Activated CD4-positive, CD25-positive, alpha-beta regulatory T cell treated with anti-CD3 and anti-CD28 coated beads, Interleukin-2, amount 50 U/mL, for 16 hours (primary cell): ENCODE results near the gene ARHGEF40.

Experiments
- DNase-seq: peaks from one replicate; pipeline ENCODE4 v3.0.0-alpha.2; 2020; ENCODE audit warnings: low read depth, low spot score

The ARHGEF40 gene

GRCh38 chr14:21097636-21098075, 27.6 kb downstream of the ARHGEF40 start:
- no peak for DNase-seq

- no peak for DNase-seq
Measured at GRCh38 chr14:21098076-21098891, 28.2 kb downstream of the ARHGEF40 start, which contains the start of gene ZNF219. Gene ZNF219 (minus strand): TSS chr14:21098655. CDS start chr14:21093591, 5,064 bp downstream.

GRCh38 chr14:21098892-21099595, 28.9 kb downstream of the ARHGEF40 start:
- no peak for DNase-seq

- no peak for DNase-seq
Measured at GRCh38 chr14:21099596-21099985, 29.5 kb downstream of the ARHGEF40 start.

GRCh38 chr14:21100931-21101330, 30.8 kb downstream of the ARHGEF40 start, which contains the start of gene TMEM253:
Gene TMEM253 (plus strand): TSS chr14:21101066. CDS start chr14:21101344, 278 bp downstream.
- no peak for DNase-seq

GRCh38 chr14:21101802-21102413, 31.8 kb downstream of the ARHGEF40 start:
- DNase-seq: no peak

GRCh38 chr14:21102521-21103410, 32.7 kb downstream of the ARHGEF40 start:
- DNase-seq: no peak

GRCh38 chr14:21103411-21103709, 33.3 kb downstream of the ARHGEF40 start:
- no peak for DNase-seq

GRCh38 chr14:21103710-21104447, 33.8 kb downstream of the ARHGEF40 start:
- peak; percentile 89 for DNase-seq

GRCh38 chr14:21104448-21105060, 34.5 kb downstream of the ARHGEF40 start:
- DNase-seq: peak; percentile 39

- DNase-seq: no peak
Measured at GRCh38 chr14:21105095-21105494, 35.0 kb downstream of the ARHGEF40 start.

GRCh38 chr14:21106176-21106497, 36.0 kb downstream of the ARHGEF40 start:
- DNase-seq: no peak

- DNase-seq: peak; percentile 61
Measured at GRCh38 chr14:21106498-21107282, 36.6 kb downstream of the ARHGEF40 start.

- no peak for DNase-seq
Measured at GRCh38 chr14:21107283-21107800, 37.2 kb downstream of the ARHGEF40 start.

GRCh38 chr14:21108791-21109190, 38.7 kb downstream of the ARHGEF40 start:
- DNase-seq: no peak

GRCh38 chr14:21109377-21110138, 39.5 kb downstream of the ARHGEF40 start:
- no peak for DNase-seq

GRCh38 chr14:21112255-21112654, 42.2 kb downstream of the ARHGEF40 start:
- no peak for DNase-seq

GRCh38 chr14:21113369-21113768, 43.3 kb downstream of the ARHGEF40 start:
- DNase-seq: no peak

GRCh38 chr14:21118933-21119332, 48.8 kb downstream of the ARHGEF40 start:
- DNase-seq: no peak
